Activated T-helper 1 cell treated with Interleukin-2 at 50 U/mL for 16 hours (primary cell): ENCODE measurements around the gene CAMLG.

Experiments
- DNase-seq: peaks from one replicate; pipeline ENCODE4 v3.0.0-alpha.2; 2020; ENCODE audit warnings: low read depth

The CAMLG gene

DNA sequence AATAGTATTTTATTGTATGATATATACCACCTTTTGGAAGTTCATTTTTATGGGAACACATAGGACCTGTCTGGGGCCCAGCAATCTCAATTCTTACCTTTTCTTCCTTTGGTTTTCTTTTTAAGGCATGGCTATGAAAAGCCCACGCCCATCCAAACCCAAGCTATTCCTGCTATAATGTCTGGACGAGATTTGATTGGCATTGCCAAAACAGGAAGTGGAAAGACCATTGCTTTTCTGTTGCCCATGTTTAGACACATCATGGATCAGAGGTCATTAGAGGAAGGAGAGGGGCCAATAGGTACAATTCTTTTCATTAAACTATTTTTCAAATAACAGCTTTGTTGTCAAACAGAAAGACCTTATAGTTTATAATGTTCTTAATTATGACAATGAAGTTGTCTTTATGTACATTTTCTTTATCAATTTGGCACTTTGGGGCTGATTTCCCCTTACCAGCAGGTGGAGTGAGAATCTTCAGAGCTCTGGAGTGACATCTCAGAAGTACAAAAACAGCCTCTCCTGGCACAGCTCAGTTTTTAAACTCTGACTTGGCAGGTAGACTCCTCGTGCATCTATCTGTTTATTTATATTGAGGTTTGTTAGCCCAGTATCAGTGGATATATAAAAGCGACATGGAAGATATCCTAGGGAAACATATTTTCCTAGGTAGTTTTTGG is 46.0 kb downstream of the CAMLG start:
- no peak for DNase-seq

- no peak for DNase-seq
These were observed 46.7 kb downstream of the CAMLG start for GRCh38 chr5:134784946-134785620.

- no peak for DNase-seq
These were observed 49.3 kb downstream of the CAMLG start for GRCh38 chr5:134787692-134788091.

GRCh38 chr5:134791580-134791979 is 53.2 kb downstream of the CAMLG start:
- DNase-seq, result no peak

GRCh38 chr5:134792286-134792685 is 53.9 kb downstream of the CAMLG start:
- DNase-seq, result no peak

DNA sequence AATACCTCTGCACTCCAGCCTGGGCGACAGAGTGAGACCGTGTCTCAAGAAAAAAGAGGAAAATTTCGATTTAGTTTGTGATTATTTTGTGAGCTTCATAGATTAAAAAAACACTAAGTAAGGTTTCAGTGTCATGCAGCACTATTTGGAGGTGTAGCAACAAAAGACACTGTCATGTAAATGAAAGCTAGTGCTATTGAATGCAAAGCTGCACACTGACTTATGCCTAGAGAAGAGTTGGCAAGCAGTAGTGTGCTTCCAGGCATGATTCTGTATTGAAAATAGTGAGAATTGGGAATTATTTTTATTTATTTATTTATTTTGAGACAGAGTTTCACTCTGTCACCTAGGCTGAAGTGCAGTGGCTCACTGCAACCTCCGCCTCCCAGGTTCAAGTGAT is 54.8 kb downstream of the CAMLG start:
- DNase-seq, result no peak

DNA sequence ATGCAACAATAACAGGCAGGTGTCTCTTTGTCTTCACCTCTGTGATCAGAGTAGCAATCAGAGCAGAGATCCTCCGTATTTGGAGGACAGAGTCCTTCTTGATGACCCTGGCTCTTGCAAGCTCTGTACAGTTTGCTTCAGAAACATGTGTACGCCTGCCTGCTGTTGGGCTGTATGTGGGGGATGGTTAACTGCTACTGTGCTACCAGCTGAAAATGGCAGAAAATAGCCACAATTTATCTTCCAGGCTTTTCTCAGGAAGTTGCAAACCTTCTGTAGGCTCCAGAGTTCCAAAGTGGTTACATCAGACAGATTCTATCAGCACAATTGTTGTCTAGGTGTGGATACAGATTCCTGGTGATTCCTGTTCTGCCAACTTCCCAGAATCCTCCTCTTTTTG is 55.7 kb downstream of the CAMLG start:
- no peak for DNase-seq

DNA sequence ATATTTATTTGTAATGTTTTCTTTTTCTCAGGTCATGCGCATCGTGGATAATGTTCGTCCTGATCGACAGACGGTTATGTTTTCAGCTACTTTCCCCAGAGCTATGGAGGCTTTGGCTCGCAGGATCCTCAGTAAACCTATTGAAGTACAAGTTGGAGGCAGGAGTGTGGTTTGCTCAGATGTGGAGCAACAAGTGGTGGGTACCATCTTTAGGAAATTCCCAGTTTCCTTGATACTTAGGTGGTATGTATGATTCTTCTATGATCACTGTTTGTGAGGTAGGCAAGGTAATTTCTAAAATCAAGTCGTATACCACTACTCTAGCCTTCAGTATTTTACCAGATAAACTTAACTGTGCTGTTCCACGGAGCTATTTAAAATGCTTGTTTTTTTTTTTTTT is 56.5 kb downstream of the CAMLG start:
- no peak for DNase-seq

DNA sequence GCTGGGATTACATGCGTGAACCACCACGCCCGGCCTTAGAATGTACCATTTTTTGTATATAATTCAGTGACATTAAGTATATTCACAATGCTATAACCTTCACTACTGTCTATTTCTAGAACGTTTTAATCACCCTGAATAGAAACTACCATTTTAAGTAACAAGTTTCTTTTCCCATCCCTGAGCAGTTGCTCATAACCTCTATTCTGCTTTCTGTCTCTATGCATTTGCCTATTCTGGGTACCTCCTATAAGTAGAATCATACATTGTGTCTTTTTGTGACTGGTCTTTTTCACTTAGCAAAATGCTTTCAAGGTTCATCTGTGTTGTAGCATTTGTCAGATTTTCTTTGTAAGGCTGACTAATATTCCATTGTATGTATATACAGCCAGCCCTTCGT is 60.1 kb downstream of the CAMLG start:
- no peak for DNase-seq
